ENCODE measurements around the gene GDNF. TPM values are rescaled to one million over a fixed set of nuclear protein-coding genes. Genes with fewer than 3 reads are reported as not detected.

Gene GDNF
- total and polyA plus RNA-seq, 4 donors: 0.09 to 0.25 TPM; not detected in 2

DNA sequence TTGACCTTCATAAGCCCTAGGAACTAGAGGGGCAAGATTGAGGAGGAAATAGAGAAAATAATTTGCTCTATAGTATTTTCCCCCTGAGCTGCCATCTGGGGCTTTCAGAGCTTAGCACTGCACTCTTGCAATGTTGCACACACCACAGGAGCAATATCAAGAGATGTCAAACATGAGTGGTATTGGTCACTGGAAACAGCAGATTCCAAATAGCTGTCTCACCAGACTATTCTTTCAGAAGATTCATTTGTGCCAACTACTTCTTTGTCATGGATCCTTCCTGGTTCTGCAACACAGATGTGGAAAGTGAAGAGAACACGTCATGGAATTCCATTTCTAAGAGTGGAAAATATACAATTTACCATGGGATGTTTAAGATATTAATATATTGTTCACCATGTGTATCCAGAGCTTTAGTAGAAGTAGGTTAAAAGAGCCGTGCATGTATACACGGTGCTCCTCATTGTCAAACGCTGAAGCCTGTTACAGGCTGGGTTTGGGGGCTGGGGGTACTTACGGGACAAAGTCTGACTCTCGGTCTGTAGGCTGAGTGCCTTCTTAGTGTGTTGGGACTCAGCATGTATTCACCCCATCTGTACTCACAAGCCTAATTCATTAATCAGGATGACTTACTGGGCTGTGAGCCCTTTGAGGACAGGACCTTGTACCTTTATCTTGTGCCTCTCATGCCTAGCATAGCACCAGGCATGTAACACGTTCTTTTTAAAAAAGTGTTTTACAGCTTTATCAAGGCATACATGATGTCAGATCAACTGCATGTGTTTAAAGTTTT lies 31.4 kb upstream of the GDNF start:
- Histone ChIP-seq H3K27me3 (ENCODE audit: control insufficient read depth in 4 of 4, insufficient read depth in 4 of 4, low read length in 3 of 4) (no peaks in the 10 kb centered on the region), H3K4me1 (ENCODE audit: control insufficient read depth in 4 of 4, insufficient read depth in 4 of 4, low read length in 3 of 4) (no peaks in the 10 kb centered on the region), H3K4me3 (ENCODE audit: low read depth in 1 of 3, low read length in 3 of 3) (no peak overlapping the region), H3K27ac (ENCODE audit: low read depth in 1 of 2, low read length in 2 of 2) (no peak overlapping the region), H3K9ac (ENCODE audit: low read depth in 1 of 2, low read length in 2 of 2) (no peak overlapping the region), H3K9me3 (ENCODE audit: control insufficient read depth in 4 of 4, low read length in 3 of 4) (no peaks in the 10 kb centered on the region), H3K36me3 (ENCODE audit: control insufficient read depth in 4 of 4, insufficient read depth in 3 of 4, low read depth in 1 of 4, low read length in 3 of 4) (no peaks in the 10 kb centered on the region)
- WGBS: 84% methylated on average over 7 of the region's 7 CpGs
- TF ChIP-seq ATF3 (IDR thresholded peaks at IDR 0.05): no peak
- no peak for TF ChIP-seq EGR1 (IDR thresholded peaks at IDR 0.05; ENCODE audit: low read depth in 2 of 2)
- TF ChIP-seq GABPA (IDR thresholded peaks at IDR 0.05 in 1 of 2, conservative IDR thresholded peaks at IDR 0.05 in 1 of 2): no peak
- TF ChIP-seq FOXA1 (IDR thresholded peaks at IDR 0.05): no peak
- TF ChIP-seq FOXA2 (IDR thresholded peaks at IDR 0.05): no peak
- no peak for TF ChIP-seq RAD21 (IDR thresholded peaks at IDR 0.05)
- TF ChIP-seq MAX (IDR thresholded peaks at IDR 0.05): no peak
- no peak for TF ChIP-seq TAF1 (conservative IDR thresholded peaks at IDR 0.05)
- TF ChIP-seq RXRA (IDR thresholded peaks at IDR 0.05): no peak
- TF ChIP-seq REST (IDR thresholded peaks at IDR 0.05): no peak
- no peak for TF ChIP-seq JUND (IDR thresholded peaks at IDR 0.05)
- TF ChIP-seq SP1 (IDR thresholded peaks at IDR 0.05): no peak
- TF ChIP-seq NR2F2 (IDR thresholded peaks at IDR 0.05): no peak
- no peak for DNase-seq (ENCODE audit: low spot score)

- no peak for TF ChIP-seq FOXA2 (IDR thresholded peaks at IDR 0.05)
- no peak for TF ChIP-seq EGR1 (IDR thresholded peaks at IDR 0.05; ENCODE audit: low read depth in 2 of 2)
- TF ChIP-seq MAX (IDR thresholded peaks at IDR 0.05): no peak
- no peak for TF ChIP-seq SP1 (IDR thresholded peaks at IDR 0.05)
- no peak for TF ChIP-seq FOXA1 (IDR thresholded peaks at IDR 0.05)
- no peak for TF ChIP-seq ZBTB33 (IDR thresholded peaks at IDR 0.05)
- no peak for TF ChIP-seq TAF1 (conservative IDR thresholded peaks at IDR 0.05)
- Histone ChIP-seq H3K27ac (ENCODE audit: low read depth in 1 of 2, low read length in 2 of 2) (no peak overlapping the region), H3K9ac (ENCODE audit: low read depth in 1 of 2, low read length in 2 of 2) (no peak overlapping the region), H3K4me3 (ENCODE audit: low read depth in 1 of 3, low read length in 3 of 3) (no peak overlapping the region), H3K36me3 (ENCODE audit: control insufficient read depth in 4 of 4, insufficient read depth in 3 of 4, low read depth in 1 of 4, low read length in 3 of 4) (no peaks in the 10 kb centered on the region), H3K9me3 (ENCODE audit: control insufficient read depth in 4 of 4, low read length in 3 of 4) (no peaks in the 10 kb centered on the region), H3K27me3 (ENCODE audit: control insufficient read depth in 4 of 4, insufficient read depth in 4 of 4, low read length in 3 of 4) (no peaks in the 10 kb centered on the region), H3K4me1 (ENCODE audit: control insufficient read depth in 4 of 4, insufficient read depth in 4 of 4, low read length in 3 of 4) (no peaks in the 10 kb centered on the region)
- no peak for DNase-seq (ENCODE audit: low spot score)
- 80% methylated on average over 2 of the region's 2 CpGs for WGBS
These were observed 29.4 kb upstream of the GDNF start for GRCh38 chr5:37869216-37869615.

Data from liver (tissue), 9 donors.